ENCODE measurements around the gene KCNJ5. TPM values are rescaled to one million over a fixed set of nuclear protein-coding genes. Genes with fewer than 3 reads are reported as not detected.

The KCNJ5 gene
- total and polyA plus RNA-seq, 10 of the 15 experiments (the other 5 are each of a cell fraction or from before 2014, with no cell fraction given), result 0.03 TPM; not detected in 8

DNA sequence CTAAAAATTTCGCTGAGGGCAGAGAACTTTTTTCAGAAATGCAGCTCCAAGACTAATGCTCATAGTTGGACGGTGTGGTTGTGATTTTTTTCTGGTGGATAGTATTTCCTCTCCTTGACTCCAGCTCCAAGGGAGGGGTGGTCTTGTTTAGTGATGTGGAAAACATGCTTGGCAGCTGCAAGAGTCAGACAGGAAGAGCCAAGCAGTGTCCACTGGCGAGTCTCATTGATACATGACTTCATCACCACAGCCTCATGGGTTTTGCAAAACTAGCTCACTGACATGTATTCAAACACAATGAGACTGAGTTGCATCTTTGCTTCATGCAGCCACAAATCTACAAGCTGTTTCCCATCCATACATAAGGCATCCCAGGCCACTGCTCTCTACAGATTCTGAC, 16.7 kb upstream of the KCNJ5 start:
- ChIA-PET SMC1A (ENCODE audit: uncharacterized antibody, unreplicated experiment) (interaction anchor here (1.3 kb wide), 1 partner anchor 10 kb away, joined by 5 read pairs; no protein-coding TSS in a partner anchor), POLR2A (interaction anchor here (0.5 kb wide), 1 partner anchor 156 kb away, joined by 3 read pairs; no protein-coding TSS in a partner anchor), RAD21 (ENCODE audit: unreplicated experiment) (interaction anchor here (1.1 kb wide), 1 partner anchor 702 kb away, joined by 4 read pairs; no protein-coding TSS in a partner anchor), CTCF (interaction anchor here (1.5 to 2.2 kb wide), 2 partner anchors 10 to 717 kb away, joined by 3 to 7 read pairs; no protein-coding TSS in a partner anchor)
- Histone ChIP-seq H3K36me3 (ENCODE audit: control insufficient read depth in 2 of 2, insufficient read depth in 2 of 2, low read length in 1 of 2) (no peaks in the 10 kb centered on the region), H3K4me2 (ENCODE audit: control insufficient read depth, insufficient read depth) (no peak overlapping the region), H3K9ac (ENCODE audit: control insufficient read depth, insufficient read depth, low read length) (no peak overlapping the region), H3K79me2 (ENCODE audit: control insufficient read depth, insufficient read depth, low read length) (no peaks in the 10 kb centered on the region), H3K4me1 (ENCODE audit: control insufficient read depth, insufficient read depth, low read length) (no peaks in the 10 kb centered on the region), H3K27me3 (replicated peaks in 1 of 2; ENCODE audit: control insufficient read depth in 2 of 2, insufficient read depth in 2 of 2, low read length in 1 of 2) (peaks cover 7 to 8% of the 10 kb centered on the region in 2 experiments), H3K4me3 (no peak overlapping the region), H3K9me3 (replicated peaks; ENCODE audit: control insufficient read depth, insufficient read depth, low read length) (no peaks in the 10 kb centered on the region), H3K27ac (ENCODE audit: control insufficient read depth, insufficient read depth) (no peak overlapping the region), H2AFZ (ENCODE audit: control insufficient read depth, low read depth, low read length) (no peak overlapping the region), H4K20me1 (ENCODE audit: control insufficient read depth, insufficient read depth) (no peaks in the 10 kb centered on the region)
- ATAC-seq (no peak), FAIRE-seq (no peak), DNase-seq (ENCODE audit: low read depth, low spot score) (no peak)
- BruUV-seq (replicated peaks), result no TSS peak
- in situ Hi-C loops (cut with MboI), result no loop called here
- no peak for TF ChIP-seq EGR1 (IDR thresholded peaks at IDR 0.05; ENCODE audit: borderline replicate concordance in 1 of 2, low read depth in 2 of 2, low read length in 2 of 2)
- no peak for TF ChIP-seq TARDBP (IDR thresholded peaks at IDR 0.05; ENCODE audit: borderline replicate concordance)
- TF ChIP-seq TCF3 (IDR thresholded peaks at IDR 0.05; ENCODE audit: borderline replicate concordance, insufficient read depth, low read depth, low read length), result no peak
- TF ChIP-seq, protein P1, sequence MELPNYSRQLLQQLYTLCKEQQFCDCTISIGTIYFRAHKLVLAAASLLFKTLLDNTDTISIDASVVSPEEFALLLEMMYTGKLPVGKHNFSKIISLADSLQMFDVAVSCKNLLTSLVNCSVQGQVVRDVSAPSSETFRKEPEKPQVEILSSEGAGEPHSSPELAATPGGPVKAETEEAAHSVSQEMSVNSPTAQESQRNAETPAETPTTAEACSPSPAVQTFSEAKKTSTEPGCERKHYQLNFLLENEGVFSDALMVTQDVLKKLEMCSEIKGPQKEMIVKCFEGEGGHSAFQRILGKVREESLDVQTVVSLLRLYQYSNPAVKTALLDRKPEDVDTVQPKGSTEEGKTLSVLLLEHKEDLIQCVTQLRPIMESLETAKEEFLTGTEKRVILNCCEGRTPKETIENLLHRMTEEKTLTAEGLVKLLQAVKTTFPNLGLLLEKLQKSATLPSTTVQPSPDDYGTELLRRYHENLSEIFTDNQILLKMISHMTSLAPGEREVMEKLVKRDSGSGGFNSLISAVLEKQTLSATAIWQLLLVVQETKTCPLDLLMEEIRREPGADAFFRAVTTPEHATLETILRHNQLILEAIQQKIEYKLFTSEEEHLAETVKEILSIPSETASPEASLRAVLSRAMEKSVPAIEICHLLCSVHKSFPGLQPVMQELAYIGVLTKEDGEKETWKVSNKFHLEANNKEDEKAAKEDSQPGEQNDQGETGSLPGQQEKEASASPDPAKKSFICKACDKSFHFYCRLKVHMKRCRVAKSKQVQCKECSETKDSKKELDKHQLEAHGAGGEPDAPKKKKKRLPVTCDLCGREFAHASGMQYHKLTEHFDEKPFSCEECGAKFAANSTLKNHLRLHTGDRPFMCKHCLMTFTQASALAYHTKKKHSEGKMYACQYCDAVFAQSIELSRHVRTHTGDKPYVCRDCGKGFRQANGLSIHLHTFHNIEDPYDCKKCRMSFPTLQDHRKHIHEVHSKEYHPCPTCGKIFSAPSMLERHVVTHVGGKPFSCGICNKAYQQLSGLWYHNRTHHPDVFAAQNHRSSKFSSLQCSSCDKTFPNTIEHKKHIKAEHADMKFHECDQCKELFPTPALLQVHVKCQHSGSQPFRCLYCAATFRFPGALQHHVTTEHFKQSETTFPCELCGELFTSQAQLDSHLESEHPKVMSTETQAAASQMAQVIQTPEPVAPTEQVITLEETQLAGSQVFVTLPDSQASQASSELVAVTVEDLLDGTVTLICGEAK (IDR thresholded peaks at IDR 0.05; ENCODE audit: borderline replicate concordance), result no peak
- no peak for TF ChIP-seq CHD1 (IDR thresholded peaks at IDR 0.05; ENCODE audit: low read depth, low read length)
- no peak for TF ChIP-seq YY1 (IDR thresholded peaks at IDR 0.05; ENCODE audit: low read depth, low read length)
- TF ChIP-seq, protein P2, sequence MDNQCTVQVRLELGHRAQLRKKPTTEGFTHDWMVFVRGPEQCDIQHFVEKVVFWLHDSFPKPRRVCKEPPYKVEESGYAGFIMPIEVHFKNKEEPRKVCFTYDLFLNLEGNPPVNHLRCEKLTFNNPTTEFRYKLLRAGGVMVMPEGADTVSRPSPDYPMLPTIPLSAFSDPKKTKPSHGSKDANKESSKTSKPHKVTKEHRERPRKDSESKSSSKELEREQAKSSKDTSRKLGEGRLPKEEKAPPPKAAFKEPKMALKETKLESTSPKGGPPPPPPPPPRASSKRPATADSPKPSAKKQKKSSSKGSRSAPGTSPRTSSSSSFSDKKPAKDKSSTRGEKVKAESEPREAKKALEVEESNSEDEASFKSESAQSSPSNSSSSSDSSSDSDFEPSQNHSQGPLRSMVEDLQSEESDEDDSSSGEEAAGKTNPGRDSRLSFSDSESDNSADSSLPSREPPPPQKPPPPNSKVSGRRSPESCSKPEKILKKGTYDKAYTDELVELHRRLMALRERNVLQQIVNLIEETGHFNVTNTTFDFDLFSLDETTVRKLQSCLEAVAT (IDR thresholded peaks at IDR 0.05), result no peak
- intact Hi-C loops (cut with micrococcal nuclease; ENCODE audit: unreplicated experiment), result no loop called here
- WGBS (ENCODE audit: insufficient coverage, insufficient replicate concordance, low lambda C conversion rate, missing lambda C conversion rate), result 14% methylated on average over 3 of the region's 3 CpGs
